ENCODE data around the gene MED13L.

DNA sequence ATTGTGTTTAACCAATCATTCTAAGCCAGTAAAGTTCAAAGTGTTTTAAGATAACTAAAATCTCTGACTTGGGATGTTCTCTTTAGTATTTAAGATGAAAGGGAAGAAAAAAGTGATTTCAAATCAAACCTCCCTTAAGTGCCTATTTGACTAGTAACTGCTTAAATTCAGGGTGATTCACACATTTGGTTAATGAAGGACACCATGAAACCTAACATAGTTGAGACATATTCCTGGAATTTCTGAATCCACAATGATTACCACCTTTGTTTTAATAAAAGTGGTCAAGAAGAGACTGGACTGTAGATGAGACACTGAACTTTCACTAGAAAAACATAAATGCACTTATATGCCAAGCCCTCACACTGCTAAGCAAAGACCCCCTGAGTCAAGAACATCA, 138.7 kb downstream of the MED13L start:
- TF ChIP-seq RFX5 (IDR thresholded peaks at IDR 0.05; ENCODE audit: low read length), result no peak
- no peak for TF ChIP-seq EZH2phosphoT487 (IDR thresholded peaks at IDR 0.05; ENCODE audit: borderline replicate concordance, low read depth)
- TF ChIP-seq, protein P1, sequence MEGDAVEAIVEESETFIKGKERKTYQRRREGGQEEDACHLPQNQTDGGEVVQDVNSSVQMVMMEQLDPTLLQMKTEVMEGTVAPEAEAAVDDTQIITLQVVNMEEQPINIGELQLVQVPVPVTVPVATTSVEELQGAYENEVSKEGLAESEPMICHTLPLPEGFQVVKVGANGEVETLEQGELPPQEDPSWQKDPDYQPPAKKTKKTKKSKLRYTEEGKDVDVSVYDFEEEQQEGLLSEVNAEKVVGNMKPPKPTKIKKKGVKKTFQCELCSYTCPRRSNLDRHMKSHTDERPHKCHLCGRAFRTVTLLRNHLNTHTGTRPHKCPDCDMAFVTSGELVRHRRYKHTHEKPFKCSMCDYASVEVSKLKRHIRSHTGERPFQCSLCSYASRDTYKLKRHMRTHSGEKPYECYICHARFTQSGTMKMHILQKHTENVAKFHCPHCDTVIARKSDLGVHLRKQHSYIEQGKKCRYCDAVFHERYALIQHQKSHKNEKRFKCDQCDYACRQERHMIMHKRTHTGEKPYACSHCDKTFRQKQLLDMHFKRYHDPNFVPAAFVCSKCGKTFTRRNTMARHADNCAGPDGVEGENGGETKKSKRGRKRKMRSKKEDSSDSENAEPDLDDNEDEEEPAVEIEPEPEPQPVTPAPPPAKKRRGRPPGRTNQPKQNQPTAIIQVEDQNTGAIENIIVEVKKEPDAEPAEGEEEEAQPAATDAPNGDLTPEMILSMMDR (IDR thresholded peaks at IDR 0.05), result no peak
- TF ChIP-seq, protein P2, sequence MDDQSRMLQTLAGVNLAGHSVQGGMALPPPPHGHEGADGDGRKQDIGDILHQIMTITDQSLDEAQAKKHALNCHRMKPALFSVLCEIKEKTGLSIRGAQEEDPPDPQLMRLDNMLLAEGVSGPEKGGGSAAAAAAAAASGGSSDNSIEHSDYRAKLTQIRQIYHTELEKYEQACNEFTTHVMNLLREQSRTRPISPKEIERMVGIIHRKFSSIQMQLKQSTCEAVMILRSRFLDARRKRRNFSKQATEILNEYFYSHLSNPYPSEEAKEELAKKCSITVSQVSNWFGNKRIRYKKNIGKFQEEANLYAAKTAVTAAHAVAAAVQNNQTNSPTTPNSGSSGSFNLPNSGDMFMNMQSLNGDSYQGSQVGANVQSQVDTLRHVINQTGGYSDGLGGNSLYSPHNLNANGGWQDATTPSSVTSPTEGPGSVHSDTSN (IDR thresholded peaks at IDR 0.05), result no peak
- no peak for TF ChIP-seq RAD21 (IDR thresholded peaks at IDR 0.05; ENCODE audit: low read length)
- TF ChIP-seq, protein P3, sequence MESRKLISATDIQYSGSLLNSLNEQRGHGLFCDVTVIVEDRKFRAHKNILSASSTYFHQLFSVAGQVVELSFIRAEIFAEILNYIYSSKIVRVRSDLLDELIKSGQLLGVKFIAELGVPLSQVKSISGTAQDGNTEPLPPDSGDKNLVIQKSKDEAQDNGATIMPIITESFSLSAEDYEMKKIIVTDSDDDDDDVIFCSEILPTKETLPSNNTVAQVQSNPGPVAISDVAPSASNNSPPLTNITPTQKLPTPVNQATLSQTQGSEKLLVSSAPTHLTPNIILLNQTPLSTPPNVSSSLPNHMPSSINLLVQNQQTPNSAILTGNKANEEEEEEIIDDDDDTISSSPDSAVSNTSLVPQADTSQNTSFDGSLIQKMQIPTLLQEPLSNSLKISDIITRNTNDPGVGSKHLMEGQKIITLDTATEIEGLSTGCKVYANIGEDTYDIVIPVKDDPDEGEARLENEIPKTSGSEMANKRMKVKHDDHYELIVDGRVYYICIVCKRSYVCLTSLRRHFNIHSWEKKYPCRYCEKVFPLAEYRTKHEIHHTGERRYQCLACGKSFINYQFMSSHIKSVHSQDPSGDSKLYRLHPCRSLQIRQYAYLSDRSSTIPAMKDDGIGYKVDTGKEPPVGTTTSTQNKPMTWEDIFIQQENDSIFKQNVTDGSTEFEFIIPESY (IDR thresholded peaks at IDR 0.05; ENCODE audit: borderline replicate concordance, low read depth), result no peak
- TF ChIP-seq ELF1 (IDR thresholded peaks at IDR 0.05), result no peak
- TF ChIP-seq, protein P4, sequence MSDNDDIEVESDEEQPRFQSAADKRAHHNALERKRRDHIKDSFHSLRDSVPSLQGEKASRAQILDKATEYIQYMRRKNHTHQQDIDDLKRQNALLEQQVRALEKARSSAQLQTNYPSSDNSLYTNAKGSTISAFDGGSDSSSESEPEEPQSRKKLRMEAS (IDR thresholded peaks at IDR 0.05; ENCODE audit: low read depth), result no peak
- no peak for TF ChIP-seq TAF1 (IDR thresholded peaks at IDR 0.05; ENCODE audit: borderline replicate concordance, low read depth, low read length)

All from SK-N-SH (cell line).